ENCODE data around the gene CNPY4. TPM values are rescaled to one million over a fixed set of nuclear protein-coding genes. Genes with fewer than 3 reads are reported as not detected.

Gene CNPY4
- total RNA-seq, 1 experiment from 2014 or later, result 10.4 TPM

- peak within 1 kb of the TSS; percentile 46; the same call in 1 of the 2 replicates for H3K14ac ChIP-seq (ENCODE audit: insufficient read depth, low read length)
- no peak for TF ChIP-seq CTCF (conservative IDR thresholded peaks at IDR 0.05)
- WGBS (ENCODE audit: extremely low coverage, insufficient read length, low lambda C conversion rate), result no CpG with 5 or more reads among the region's 87 CpGs
- peaks cover 16 to 32% of the 10 kb centered on the region in 2 experiments for H3K4me1 Mint-ChIP-seq
- H3K9ac ChIP-seq (ENCODE audit: extremely low read depth, insufficient read length, low read length), result peak within 1 kb of the TSS; percentile 68
- H3K18ac ChIP-seq (ENCODE audit: insufficient read length, low read depth, low read length), result no peak within 1 kb of the TSS
- H3K9me3 Mint-ChIP-seq, result no peaks in the 10 kb centered on the region
- peak within 1 kb of the TSS; percentile 75 to 83 for H3K4me3 Mint-ChIP-seq
- H3K79me1 ChIP-seq (ENCODE audit: insufficient read depth, low read depth, low read length, poor library complexity, severe bottlenecking), result peaks cover 2% of the 10 kb centered on the region
- no peak within 1 kb of the TSS for H3K4ac ChIP-seq (ENCODE audit: low read depth, low read length)
- no peak within 1 kb of the TSS for H3K56ac ChIP-seq (ENCODE audit: insufficient read length, low read depth, low read length)
- H3K4me1 ChIP-seq (ENCODE audit: insufficient read depth, low read length), result no peaks in the 10 kb centered on the region; the same call in 1 of the 2 replicates
- H3T11ph ChIP-seq (ENCODE audit: low read length), result no peak within 1 kb of the TSS
- H2AFZ ChIP-seq (ENCODE audit: low read length), result no peak within 1 kb of the TSS
- H2AK5ac ChIP-seq (ENCODE audit: insufficient read length, low read length), result no peak within 1 kb of the TSS
- H2BK120ac ChIP-seq (ENCODE audit: low read depth, low read length, poor library complexity, severe bottlenecking), result no peak within 1 kb of the TSS
- H2BK5ac ChIP-seq (ENCODE audit: insufficient read length, low read length), result no peak within 1 kb of the TSS
- H4K5ac ChIP-seq (ENCODE audit: insufficient read length, low read depth, low read length), result no peak within 1 kb of the TSS
- no peaks in the 10 kb centered on the region for H4K20me1 ChIP-seq (ENCODE audit: control insufficient read depth, insufficient read depth, insufficient read length)
- H3K27ac ChIP-seq (ENCODE audit: insufficient read length, low read depth, low read length), result no peak within 1 kb of the TSS
- H3K27ac Mint-ChIP-seq, result peak within 1 kb of the TSS; percentile 59 to 92 (median 64); a peak in 4 of 7 replicates
- H3K23ac ChIP-seq (ENCODE audit: insufficient read length, low read depth, low read length), result no peak within 1 kb of the TSS
- no peak within 1 kb of the TSS for H4K91ac ChIP-seq (ENCODE audit: insufficient read length, low read depth, low read length)
- no peaks in the 10 kb centered on the region; the same call in 1 of the 2 replicates for H3K27me3 Mint-ChIP-seq (ENCODE audit: low read depth)
- peaks cover 16 to 36% (median 36%) of the 10 kb centered on the region in 3 experiments; a peak in 6 of 7 replicates for H3K36me3 Mint-ChIP-seq (ENCODE audit: insufficient read depth in 1 of 3, low read depth in 3 of 3)
- peaks cover 10% of the 10 kb centered on the region for H3K23me2 ChIP-seq (ENCODE audit: insufficient read length, low read depth, low read length, poor library complexity, severe bottlenecking)
- peak; percentile 94 for DNase-seq
- H3K4me2 ChIP-seq (ENCODE audit: insufficient read depth, insufficient read length, low read length), result peak within 1 kb of the TSS; percentile 92
- H3K27me3 ChIP-seq (ENCODE audit: insufficient read depth, low read length), result no peaks in the 10 kb centered on the region
- H4K8ac ChIP-seq (replicated peaks; ENCODE audit: insufficient read length, low read depth, low read length), result no peak within 1 kb of the TSS
- no peaks in the 10 kb centered on the region for H3K9me3 ChIP-seq (ENCODE audit: control insufficient read depth, low read depth, low read length)
- no peak within 1 kb of the TSS for H2BK20ac ChIP-seq (ENCODE audit: low read depth, low read length, poor library complexity, severe bottlenecking)
- H3K79me2 ChIP-seq (ENCODE audit: insufficient read depth, low read length), result no peaks in the 10 kb centered on the region
- H2BK12ac ChIP-seq (ENCODE audit: insufficient read length, low read depth, low read length), result no peak within 1 kb of the TSS
- H2BK15ac ChIP-seq (ENCODE audit: low read depth, low read length), result no peak within 1 kb of the TSS
These were observed 39.0 kb downstream of the CNPY4 start, which contains the start of gene TRAPPC14 for GRCh38 chr7:100158229-100159098. Gene TRAPPC14 (minus strand): TSS chr7:100158723. CDS start chr7:100158499, 224 bp downstream.

All from H9 (cell line).